GM12892 (cell line): ENCODE measurements around the gene TMEM39B. TPM values are rescaled to one million over a fixed set of nuclear protein-coding genes. Genes with fewer than 3 reads are reported as not detected.

Source experiments
- DNase-seq: peaks from one replicate; pipeline ENCODE4 v3.0.0; 2011; ENCODE audit not compliant: insufficient read length
- FAIRE-seq: peaks from 2 replicates; lab custom pipeline; 2011; peaks lifted over from hg19 to GRCh38; lab: Jason Lieb, UNC
- POLR2A ChIP-seq: IDR thresholded peaks from 2 replicates; pipeline ENCODE4 v1.6.1; 2011; ENCODE audit warnings: low read depth, low read length, control low read depth
- POLR2AphosphoS5 ChIP-seq: IDR thresholded peaks from 2 replicates; pipeline ENCODE4 v1.6.1; 2011; ENCODE audit warnings: low read depth, low read length, control low read depth
- TAF1 ChIP-seq: IDR thresholded peaks from 2 replicates; pipeline ENCODE4 v1.6.1; 2011; ENCODE audit warnings: low read depth, mild to moderate bottlenecking, control low read depth, low read length, borderline replicate concordance
- polyA plus RNA-seq: library from polyadenylated mRNA; unstranded; fragments of >200 nt; gene quantifications from one replicate; pipeline ENCODE4 v1.2.1, GENCODE V29; 2012; ENCODE audit warnings: missing spikeins, inconsistent platforms; ENCODE audit not compliant: missing spikeins

Gene TMEM39B
- 12.3 TPM for polyA plus RNA-seq

GRCh38 chr1:32072622-32073298 lies at the start of gene TMEM39B:
TSS of gene TMEM39B (plus strand) at chr1:32072939. CDS start at chr1:32073048, 109 bp downstream.
- peak; percentile 91 for DNase-seq
- peak; percentile 92 for FAIRE-seq
- no peak; the same call in 1 of the 2 replicates for TF ChIP-seq TAF1
- peak; percentile 85 for TF ChIP-seq POLR2AphosphoS5
- TF ChIP-seq POLR2A: peak; percentile 83

- DNase-seq: no peak
- no peak for TF ChIP-seq POLR2AphosphoS5
- TF ChIP-seq TAF1: no peak
- TF ChIP-seq POLR2A: no peak
Measured at GRCh38 chr1:32023351-32023750, 49.4 kb upstream of the TMEM39B start.

GRCh38 chr1:32025515-32025914 lies 47.2 kb upstream of the TMEM39B start:
- no peak for TF ChIP-seq POLR2AphosphoS5
- no peak for TF ChIP-seq POLR2A
- no peak for TF ChIP-seq TAF1
- FAIRE-seq (no peak), DNase-seq (no peak)

More at GRCh38 chr1:32023351-32023750, 49.4 kb upstream of the TMEM39B start:
- FAIRE-seq: no peak

- no peak for FAIRE-seq
- DNase-seq: no peak
Measured at GRCh38 chr1:32028746-32029145, 44.0 kb upstream of the TMEM39B start.

GRCh38 chr1:32031578-32032274 lies 41.0 kb upstream of the TMEM39B start:
- DNase-seq (no peak), FAIRE-seq (no peak)
- TF ChIP-seq POLR2A (no peak), POLR2AphosphoS5 (no peak), TAF1 (no peak)

More at GRCh38 chr1:32028746-32029145, 44.0 kb upstream of the TMEM39B start:
- TF ChIP-seq POLR2AphosphoS5: no peak

GRCh38 chr1:32032275-32032615 lies 40.5 kb upstream of the TMEM39B start:
- DNase-seq (no peak), FAIRE-seq (no peak)
- TF ChIP-seq POLR2A: no peak
- TF ChIP-seq POLR2AphosphoS5: no peak
- no peak for TF ChIP-seq TAF1

- DNase-seq (no peak), FAIRE-seq (no peak)
Measured at GRCh38 chr1:32035119-32035518, 37.6 kb upstream of the TMEM39B start.

GRCh38 chr1:32040711-32041110 lies 32.0 kb upstream of the TMEM39B start:
- FAIRE-seq (no peak), DNase-seq (no peak)
- TF ChIP-seq POLR2AphosphoS5: no peak
- TF ChIP-seq POLR2A: no peak
- TF ChIP-seq TAF1: no peak

More at GRCh38 chr1:32035119-32035518, 37.6 kb upstream of the TMEM39B start:
- no peak for TF ChIP-seq POLR2A
- no peak for TF ChIP-seq TAF1
- TF ChIP-seq POLR2AphosphoS5: no peak

GRCh38 chr1:32042330-32042729 lies 30.4 kb upstream of the TMEM39B start:
- TF ChIP-seq POLR2A: no peak
- no peak for TF ChIP-seq TAF1
- no peak for TF ChIP-seq POLR2AphosphoS5
- no peak for DNase-seq
- no peak for FAIRE-seq

GRCh38 chr1:32044234-32044633 lies 28.5 kb upstream of the TMEM39B start:
- FAIRE-seq (no peak), DNase-seq (no peak)
- TF ChIP-seq TAF1 (no peak), POLR2AphosphoS5 (no peak; the same call in 1 of the 2 replicates), POLR2A (no peak)

GRCh38 chr1:32045772-32046171 lies 27.0 kb upstream of the TMEM39B start:
- TF ChIP-seq TAF1 (no peak), POLR2A (no peak), POLR2AphosphoS5 (no peak)
- FAIRE-seq (no peak), DNase-seq (no peak)

- no peak for DNase-seq
- no peak for FAIRE-seq
- no peak for TF ChIP-seq TAF1
- no peak for TF ChIP-seq POLR2A
- no peak for TF ChIP-seq POLR2AphosphoS5
Measured at GRCh38 chr1:32047701-32048100, 25.0 kb upstream of the TMEM39B start.
